Measurements from ENCODE around the gene ANKDD1A.

The ANKDD1A gene

GRCh38 chr15:64877435-64877834 lies 34.3 kb upstream of the ANKDD1A start:
- Histone ChIP-seq H3K9ac (ENCODE audit: low read depth in 1 of 2, low read length in 2 of 2) (peak overlapping the region in 1 of 2 donors; percentile 32), H3K27me3 (ENCODE audit: control insufficient read depth in 2 of 2, insufficient read depth in 2 of 2, low read length in 2 of 2) (no peaks in the 10 kb centered on the region), H3K9me3 (ENCODE audit: control insufficient read depth in 2 of 2, low read length in 2 of 2) (no peaks in the 10 kb centered on the region), H3K36me3 (ENCODE audit: control insufficient read depth in 2 of 2, insufficient read depth in 2 of 2, low read length in 2 of 2) (no peaks in the 10 kb centered on the region), H3K27ac (ENCODE audit: low read depth in 2 of 2, low read length in 2 of 2) (peak overlapping the region; percentile 51 to 65), H3K4me1 (ENCODE audit: control insufficient read depth in 2 of 2, insufficient read depth in 2 of 2, low read length in 2 of 2) (peaks cover 0 to 3% of the 10 kb centered on the region in 2 donors), H3K4me3 (ENCODE audit: low read length in 2 of 2) (no peak overlapping the region)

GRCh38 chr15:64878705-64879104 lies 33.0 kb upstream of the ANKDD1A start:
- Histone ChIP-seq H3K9ac (ENCODE audit: low read depth in 1 of 2, low read length in 2 of 2) (no peak overlapping the region), H3K9me3 (ENCODE audit: control insufficient read depth in 2 of 2, low read length in 2 of 2) (no peaks in the 10 kb centered on the region), H3K4me1 (ENCODE audit: control insufficient read depth in 2 of 2, insufficient read depth in 2 of 2, low read length in 2 of 2) (peaks cover under 1 to 6% of the 10 kb centered on the region in 2 donors), H3K36me3 (ENCODE audit: control insufficient read depth in 2 of 2, insufficient read depth in 2 of 2, low read length in 2 of 2) (no peaks in the 10 kb centered on the region), H3K27ac (ENCODE audit: low read depth in 2 of 2, low read length in 2 of 2) (peak overlapping the region in 1 of 2 donors; percentile 65), H3K27me3 (ENCODE audit: control insufficient read depth in 2 of 2, insufficient read depth in 2 of 2, low read length in 2 of 2) (no peaks in the 10 kb centered on the region), H3K4me3 (ENCODE audit: low read length in 2 of 2) (no peak overlapping the region)

- Histone ChIP-seq H3K9ac (ENCODE audit: low read depth in 1 of 2, low read length in 2 of 2) (no peak overlapping the region), H3K27ac (ENCODE audit: low read depth in 2 of 2, low read length in 2 of 2) (peak overlapping the region; percentile 32 to 74), H3K9me3 (ENCODE audit: control insufficient read depth in 2 of 2, low read length in 2 of 2) (no peaks in the 10 kb centered on the region), H3K4me3 (ENCODE audit: low read length in 2 of 2) (no peak overlapping the region), H3K36me3 (ENCODE audit: control insufficient read depth in 2 of 2, insufficient read depth in 2 of 2, low read length in 2 of 2) (no peaks in the 10 kb centered on the region), H3K27me3 (ENCODE audit: control insufficient read depth in 2 of 2, insufficient read depth in 2 of 2, low read length in 2 of 2) (no peaks in the 10 kb centered on the region), H3K4me1 (ENCODE audit: control insufficient read depth in 2 of 2, insufficient read depth in 2 of 2, low read length in 2 of 2) (peaks cover 7 to 8% of the 10 kb centered on the region in 2 donors)
Measured at GRCh38 chr15:64883100-64883581, 28.6 kb upstream of the ANKDD1A start.

GRCh38 chr15:64883997-64884511 lies 27.6 kb upstream of the ANKDD1A start:
- H3K9ac ChIP-seq (ENCODE audit: low read depth in 1 of 2, low read length in 2 of 2), result no peak overlapping the region

DNA sequence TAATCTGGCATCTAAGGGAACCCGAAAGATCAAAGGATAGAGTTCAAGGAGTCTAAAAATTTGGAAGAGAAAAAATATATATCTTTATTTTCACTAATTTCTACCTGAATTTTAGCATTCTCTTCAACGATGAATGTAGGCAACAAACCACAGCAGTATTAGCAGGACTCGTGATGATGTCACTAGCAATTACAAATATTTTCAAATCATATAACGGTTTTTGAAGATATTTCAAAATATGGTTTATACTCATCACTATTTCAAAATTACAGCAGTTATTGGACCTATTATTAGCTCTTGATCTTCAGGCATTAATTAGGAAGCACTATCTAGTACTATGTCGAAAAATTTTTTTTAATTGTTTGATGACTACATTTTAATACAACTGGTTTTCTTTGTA lies 27.0 kb upstream of the ANKDD1A start:
- no peaks in the 10 kb centered on the region for H3K9me3 ChIP-seq (ENCODE audit: control insufficient read depth in 2 of 2, low read length in 2 of 2)
- no peaks in the 10 kb centered on the region for H3K27me3 ChIP-seq (ENCODE audit: control insufficient read depth in 2 of 2, insufficient read depth in 2 of 2, low read length in 2 of 2)
- no peaks in the 10 kb centered on the region for H3K36me3 ChIP-seq (ENCODE audit: control insufficient read depth in 2 of 2, insufficient read depth in 2 of 2, low read length in 2 of 2)
- H3K4me3 ChIP-seq (ENCODE audit: low read length in 2 of 2), result no peak overlapping the region
- no peak overlapping the region for H3K9ac ChIP-seq (ENCODE audit: low read depth in 1 of 2, low read length in 2 of 2)
- peaks cover 7 to 8% of the 10 kb centered on the region in 2 donors for H3K4me1 ChIP-seq (ENCODE audit: control insufficient read depth in 2 of 2, insufficient read depth in 2 of 2, low read length in 2 of 2)
- H3K27ac ChIP-seq (ENCODE audit: low read depth in 2 of 2, low read length in 2 of 2), result no peak overlapping the region

More at GRCh38 chr15:64883997-64884511, 27.6 kb upstream of the ANKDD1A start:
- no peaks in the 10 kb centered on the region for H3K9me3 ChIP-seq (ENCODE audit: control insufficient read depth in 2 of 2, low read length in 2 of 2)
- H3K27me3 ChIP-seq (ENCODE audit: control insufficient read depth in 2 of 2, insufficient read depth in 2 of 2, low read length in 2 of 2), result no peaks in the 10 kb centered on the region
- peak overlapping the region; percentile 32 to 74 for H3K27ac ChIP-seq (ENCODE audit: low read depth in 2 of 2, low read length in 2 of 2)
- no peaks in the 10 kb centered on the region for H3K36me3 ChIP-seq (ENCODE audit: control insufficient read depth in 2 of 2, insufficient read depth in 2 of 2, low read length in 2 of 2)
- H3K4me1 ChIP-seq (ENCODE audit: control insufficient read depth in 2 of 2, insufficient read depth in 2 of 2, low read length in 2 of 2), result peaks cover 7 to 8% of the 10 kb centered on the region in 2 donors
- no peak overlapping the region for H3K4me3 ChIP-seq (ENCODE audit: low read length in 2 of 2)

- Histone ChIP-seq H3K9me3 (ENCODE audit: control insufficient read depth in 2 of 2, low read length in 2 of 2) (no peaks in the 10 kb centered on the region), H3K4me1 (ENCODE audit: control insufficient read depth in 2 of 2, insufficient read depth in 2 of 2, low read length in 2 of 2) (peaks cover 12 to 20% of the 10 kb centered on the region in 2 donors), H3K4me3 (ENCODE audit: low read length in 2 of 2) (no peak overlapping the region), H3K36me3 (ENCODE audit: control insufficient read depth in 2 of 2, insufficient read depth in 2 of 2, low read length in 2 of 2) (no peaks in the 10 kb centered on the region), H3K9ac (ENCODE audit: low read depth in 1 of 2, low read length in 2 of 2) (no peak overlapping the region), H3K27me3 (ENCODE audit: control insufficient read depth in 2 of 2, insufficient read depth in 2 of 2, low read length in 2 of 2) (no peaks in the 10 kb centered on the region), H3K27ac (ENCODE audit: low read depth in 2 of 2, low read length in 2 of 2) (no peak overlapping the region)
Measured at GRCh38 chr15:64888336-64888735, 23.4 kb upstream of the ANKDD1A start.

DNA sequence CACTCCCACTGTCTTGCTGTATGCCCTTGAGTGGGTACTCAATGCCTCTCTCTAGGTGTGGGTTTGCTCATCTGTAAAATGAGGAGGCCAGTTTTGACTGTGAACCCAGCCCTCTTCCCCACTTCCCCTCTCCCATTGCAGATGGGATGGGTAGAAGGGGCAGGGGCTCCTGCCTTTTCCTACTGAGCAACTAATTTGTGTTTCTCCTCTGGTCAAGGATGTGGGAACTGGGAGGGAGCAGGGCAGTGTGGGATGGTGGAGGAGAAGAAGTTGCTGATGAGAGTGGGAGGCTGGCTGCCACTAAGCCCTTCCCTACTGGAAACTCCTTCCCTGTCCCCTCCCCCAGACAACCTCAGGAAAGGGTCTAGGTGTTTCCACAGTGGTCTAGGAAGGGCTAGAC lies 20.1 kb upstream of the ANKDD1A start:
- H3K27me3 ChIP-seq (ENCODE audit: control insufficient read depth in 2 of 2, insufficient read depth in 2 of 2, low read length in 2 of 2), result no peaks in the 10 kb centered on the region
- peaks cover 14 to 27% of the 10 kb centered on the region in 2 donors for H3K4me1 ChIP-seq (ENCODE audit: control insufficient read depth in 2 of 2, insufficient read depth in 2 of 2, low read length in 2 of 2)
- H3K9me3 ChIP-seq (ENCODE audit: control insufficient read depth in 2 of 2, low read length in 2 of 2), result no peaks in the 10 kb centered on the region
- H3K27ac ChIP-seq (ENCODE audit: low read depth in 2 of 2, low read length in 2 of 2), result peak overlapping the region; percentile 89 to 91
- H3K9ac ChIP-seq (ENCODE audit: low read depth in 1 of 2, low read length in 2 of 2), result no peak overlapping the region
- H3K4me3 ChIP-seq (ENCODE audit: low read length in 2 of 2), result no peak overlapping the region
- no peaks in the 10 kb centered on the region for H3K36me3 ChIP-seq (ENCODE audit: control insufficient read depth in 2 of 2, insufficient read depth in 2 of 2, low read length in 2 of 2)

- Histone ChIP-seq H3K27me3 (ENCODE audit: control insufficient read depth in 2 of 2, insufficient read depth in 2 of 2, low read length in 2 of 2) (no peaks in the 10 kb centered on the region), H3K36me3 (ENCODE audit: control insufficient read depth in 2 of 2, insufficient read depth in 2 of 2, low read length in 2 of 2) (no peaks in the 10 kb centered on the region), H3K9me3 (ENCODE audit: control insufficient read depth in 2 of 2, low read length in 2 of 2) (no peaks in the 10 kb centered on the region), H3K9ac (ENCODE audit: low read depth in 1 of 2, low read length in 2 of 2) (peak overlapping the region; percentile 52 to 63), H3K4me1 (ENCODE audit: control insufficient read depth in 2 of 2, insufficient read depth in 2 of 2, low read length in 2 of 2) (peaks cover 26 to 30% of the 10 kb centered on the region in 2 donors), H3K27ac (ENCODE audit: low read depth in 2 of 2, low read length in 2 of 2) (peak overlapping the region; percentile 89 to 91), H3K4me3 (ENCODE audit: low read length in 2 of 2) (peak overlapping the region; percentile 3 to 38)
Measured at GRCh38 chr15:64892847-64893403, 18.8 kb upstream of the ANKDD1A start.

- no peaks in the 10 kb centered on the region for H3K36me3 ChIP-seq (ENCODE audit: control insufficient read depth in 2 of 2, insufficient read depth in 2 of 2, low read length in 2 of 2)
- H3K27me3 ChIP-seq (ENCODE audit: control insufficient read depth in 2 of 2, insufficient read depth in 2 of 2, low read length in 2 of 2), result no peaks in the 10 kb centered on the region
- no peaks in the 10 kb centered on the region for H3K9me3 ChIP-seq (ENCODE audit: control insufficient read depth in 2 of 2, low read length in 2 of 2)
- H3K4me1 ChIP-seq (ENCODE audit: control insufficient read depth in 2 of 2, insufficient read depth in 2 of 2, low read length in 2 of 2), result peaks cover 26 to 30% of the 10 kb centered on the region in 2 donors
- H3K9ac ChIP-seq (ENCODE audit: low read depth in 1 of 2, low read length in 2 of 2), result peak overlapping the region; percentile 52 to 63
- H3K4me3 ChIP-seq (ENCODE audit: low read length in 2 of 2), result peak overlapping the region; percentile 3 to 51
- peak overlapping the region; percentile 89 to 91 for H3K27ac ChIP-seq (ENCODE audit: low read depth in 2 of 2, low read length in 2 of 2)
Measured at GRCh38 chr15:64893481-64894394, 18.0 kb upstream of the ANKDD1A start.
